Amniotic epithelial cell (primary cell): Measurements from ENCODE around the gene EIF4G2.
A peak's percentile ranks its signal among the peaks of the same experiment; 100 is the strongest.
"Not testable (repeated sequence)": the region's sequence is repeated elsewhere in the genome, so short reads cannot be mapped to it uniquely, and the experiment has no call there.

Experiments used
- DNase-seq: peaks from one replicate; pipeline ENCODE4 v3.0.0-alpha.2; 2010; ENCODE audit warnings: low read depth

Gene EIF4G2

DNA sequence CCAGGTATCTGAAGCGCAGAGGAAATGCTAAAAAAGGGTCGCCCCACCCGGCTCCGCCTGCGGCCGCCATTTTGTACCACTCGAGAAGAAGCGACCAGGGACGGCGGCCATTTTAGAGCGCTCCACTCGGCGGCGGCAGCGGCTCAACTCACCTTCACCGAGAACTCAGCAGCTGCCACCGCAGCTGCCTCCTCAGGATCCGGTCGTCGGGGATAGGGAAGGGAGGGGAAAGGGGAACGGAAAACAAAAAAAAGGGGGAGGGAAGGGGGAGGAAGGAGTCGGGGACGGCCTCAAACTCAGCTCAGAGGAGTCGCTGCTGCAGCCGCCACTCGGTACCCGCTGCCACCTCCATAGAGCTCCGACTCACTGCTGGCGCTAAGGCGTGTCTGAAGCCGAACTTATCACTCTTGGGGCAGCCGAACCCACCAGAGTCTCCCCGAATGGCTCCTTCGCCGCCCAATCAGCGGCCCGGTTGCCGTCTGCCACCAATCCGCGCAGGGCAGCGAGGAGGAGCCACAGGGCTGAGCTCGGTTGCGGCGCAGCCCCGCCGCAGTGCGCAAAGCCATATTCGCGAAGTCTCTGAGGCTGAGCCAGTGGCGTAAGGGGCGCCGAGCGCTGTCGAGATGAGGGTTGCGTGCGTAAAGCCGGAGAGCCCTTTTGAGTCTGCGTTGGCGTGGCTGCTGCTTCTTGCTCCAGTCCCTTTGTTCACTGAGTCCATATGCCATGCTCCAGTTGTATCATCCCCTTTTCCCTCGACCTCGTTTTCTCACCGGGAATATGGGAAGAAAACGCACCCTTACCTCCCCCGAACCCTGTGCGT is at the start of gene EIF4G2:
Gene EIF4G2, minus strand, starts transcription at position 374 of the 820 bp plus-strand sequence.
- peak; percentile 98 for DNase-seq

DNA sequence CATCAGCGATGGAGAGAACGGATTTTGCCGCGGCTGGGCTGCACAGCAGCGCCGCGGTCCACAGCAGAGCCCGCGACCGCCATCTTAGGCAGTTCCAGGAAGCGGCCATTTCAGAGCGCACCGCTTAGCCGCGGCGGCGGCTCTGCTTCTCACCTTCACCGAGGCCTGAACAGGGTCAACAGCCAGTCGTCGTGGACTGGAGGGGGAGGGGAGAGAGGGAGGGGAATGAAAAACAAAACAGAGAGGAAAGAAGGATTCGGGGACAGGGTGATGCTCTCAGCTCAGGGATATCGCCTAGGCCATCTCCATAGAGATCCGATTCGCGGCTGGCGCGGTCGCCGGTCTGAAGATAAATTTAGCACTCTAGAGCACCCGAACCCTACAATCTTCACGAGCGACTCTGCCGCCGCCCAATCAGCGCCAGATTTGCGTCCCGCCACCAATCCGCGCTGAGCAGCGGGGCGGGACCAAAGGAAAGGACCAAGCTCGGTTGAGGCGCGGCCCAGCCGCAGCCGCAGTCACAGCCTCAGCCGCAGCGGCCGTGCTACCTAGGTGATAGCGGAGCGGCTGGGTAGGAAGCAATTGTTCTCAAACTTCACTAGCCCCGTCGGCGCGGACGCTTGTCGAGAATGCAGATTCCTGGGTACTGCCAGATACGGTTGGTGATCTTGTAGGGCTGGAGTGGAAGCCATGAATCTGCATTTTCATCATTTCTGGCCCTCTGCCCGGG is 49.1 kb upstream of the EIF4G2 start, which contains the start of gene ZBED5:
Gene ZBED5, minus strand, starts transcription at position 345 of the 730 bp plus-strand sequence. CDS start 3,108 bp downstream, outside the sequence.
- DNase-seq: peak; percentile 95

DNA sequence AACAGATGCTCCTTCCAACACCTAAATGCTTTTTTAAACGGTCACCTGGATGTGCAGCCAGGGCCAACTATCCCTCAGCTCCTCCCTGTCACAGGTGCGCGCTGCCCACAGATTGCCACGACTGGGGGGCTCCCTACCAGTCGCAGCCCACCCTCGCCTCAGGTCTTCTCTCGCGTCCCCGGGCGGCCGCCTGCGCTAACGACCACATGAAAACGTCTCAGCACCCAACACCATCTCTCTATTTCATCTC is 48.7 kb upstream of the EIF4G2 start:
- DNase-seq: no peak

DNA sequence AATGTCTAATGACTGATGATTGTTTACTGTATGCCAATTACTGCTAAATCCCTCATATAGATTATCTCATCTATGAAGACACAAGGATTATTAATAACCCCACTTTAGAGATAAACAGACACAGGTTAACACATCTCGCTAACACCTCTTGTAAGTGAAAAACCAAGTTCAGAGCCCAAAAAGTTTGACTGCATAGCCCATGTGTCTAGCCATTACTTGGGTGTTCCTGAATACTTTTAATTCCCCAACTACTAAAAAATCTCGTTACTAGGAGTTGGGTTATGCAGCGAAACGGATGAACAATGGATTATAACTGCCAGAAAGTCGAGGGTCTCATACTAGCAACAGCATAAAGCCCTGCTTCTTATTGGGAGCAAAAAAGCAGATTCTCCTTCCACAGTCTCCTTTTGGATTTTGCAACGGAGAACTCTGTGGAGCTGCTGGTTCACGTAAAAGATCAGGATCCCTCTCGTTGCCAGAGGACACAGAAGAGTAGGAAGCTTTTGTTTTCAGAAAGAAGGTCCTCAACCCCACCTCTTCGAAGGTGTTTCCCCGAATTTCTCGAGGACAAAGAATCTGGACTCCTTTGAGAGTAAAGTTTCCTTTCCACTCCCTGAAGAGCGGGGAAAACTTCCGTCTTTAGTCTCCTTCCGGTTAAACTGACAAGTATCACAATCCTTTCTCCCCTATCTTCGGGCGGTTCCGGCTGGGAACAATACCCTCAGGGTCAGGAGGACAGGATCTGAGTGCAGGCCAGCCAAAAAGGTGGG is 48.1 kb upstream of the EIF4G2 start:
- peak; percentile 39 for DNase-seq

DNA sequence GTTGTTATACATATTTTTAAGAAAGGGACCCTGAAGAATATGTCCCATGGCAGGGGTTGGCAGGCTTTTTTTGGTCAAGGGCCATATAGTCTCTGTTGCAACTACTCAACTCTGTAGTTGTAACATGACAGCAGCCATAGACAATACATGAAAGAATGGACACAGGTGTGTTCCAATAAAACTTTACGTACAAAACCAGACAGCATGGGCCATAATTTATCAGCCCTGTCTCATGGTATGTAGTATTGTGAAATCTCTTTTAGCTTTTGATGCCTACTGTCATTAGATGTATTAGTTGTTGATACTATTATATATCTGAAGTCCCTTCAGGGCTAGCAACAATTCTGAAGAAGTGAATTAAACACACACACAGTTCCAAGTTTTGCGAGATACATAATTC is 46.6 kb upstream of the EIF4G2 start:
- DNase-seq: no peak

DNA sequence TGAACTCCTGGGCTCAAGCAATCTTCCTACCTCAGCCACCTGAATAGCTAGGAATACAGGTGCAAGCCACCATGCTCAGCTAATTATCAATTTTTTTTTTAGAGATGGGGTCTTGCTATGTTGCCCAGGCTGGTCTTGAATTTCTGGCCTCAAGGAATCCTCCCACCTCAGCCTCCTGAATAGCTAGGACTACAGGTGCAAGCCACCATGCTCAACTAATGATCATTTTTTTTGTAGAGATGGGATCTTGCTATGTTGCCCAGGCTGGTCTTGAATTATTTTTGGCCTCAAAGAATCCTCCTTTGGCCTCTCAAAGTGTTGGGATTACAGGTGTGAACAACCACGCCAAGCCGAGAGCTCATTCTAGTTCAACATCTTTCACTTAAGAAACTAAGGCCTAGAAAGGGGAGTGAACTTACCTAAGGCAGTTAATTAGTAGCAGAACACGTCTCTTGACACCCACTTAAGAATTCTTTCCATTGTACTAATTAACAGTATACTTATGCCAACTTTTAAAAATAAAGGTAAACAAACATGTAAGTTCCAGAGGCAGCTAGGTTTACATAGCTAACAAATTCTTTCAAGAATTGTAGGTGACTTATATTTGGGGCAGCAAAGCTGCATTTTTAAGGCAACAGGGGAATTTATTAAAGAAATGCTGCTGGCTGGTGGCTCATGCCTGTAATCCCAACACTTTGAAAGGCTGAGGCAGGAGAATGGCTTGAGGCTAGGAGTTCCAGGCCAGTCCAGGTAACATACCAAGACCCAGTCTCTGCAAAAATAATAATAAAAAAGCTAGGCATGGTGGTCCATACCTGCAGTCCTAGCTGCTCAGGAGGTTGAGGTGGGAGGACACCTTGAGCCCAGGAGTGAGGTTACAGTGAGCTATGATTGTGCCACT is 39.5 kb upstream of the EIF4G2 start:
- no peak for DNase-seq

DNA sequence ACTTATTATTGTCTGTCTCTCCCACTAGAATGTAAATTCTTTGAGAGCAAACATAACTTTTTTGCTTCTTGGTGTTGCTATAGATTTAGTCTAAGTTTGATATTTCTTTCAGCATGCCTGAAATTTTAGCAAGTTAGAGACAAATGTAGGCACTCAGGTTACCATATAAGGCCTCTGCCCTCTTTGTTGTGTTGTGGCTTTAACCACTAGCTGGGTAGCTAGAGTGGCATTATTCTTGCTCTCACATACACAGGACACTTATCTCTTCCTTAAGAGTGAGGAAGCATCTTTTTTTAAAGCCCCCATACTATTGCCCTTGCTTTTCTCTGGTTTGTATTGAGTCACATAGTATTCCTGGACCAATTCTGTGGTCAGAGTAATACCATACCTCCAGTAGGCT is 37.9 kb upstream of the EIF4G2 start:
- no peak for DNase-seq

DNA sequence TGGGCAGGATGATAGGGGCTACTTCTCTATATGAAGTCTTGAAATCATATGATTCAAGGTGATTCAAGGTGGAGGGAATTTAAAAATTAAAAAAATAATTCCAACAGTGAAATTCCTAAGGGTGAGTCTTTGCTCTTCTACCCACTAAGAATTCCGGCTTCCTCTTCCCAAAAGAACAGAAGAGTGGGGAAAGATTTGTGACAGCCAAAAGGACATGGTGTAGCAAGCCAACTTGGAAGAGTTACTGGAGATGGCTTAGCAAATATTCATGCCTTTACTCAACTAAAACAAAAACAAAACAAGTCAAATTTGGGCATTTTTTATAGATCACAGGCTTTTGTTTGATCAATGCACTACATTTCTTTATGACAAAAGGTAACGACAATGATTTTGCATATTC is 36.9 kb upstream of the EIF4G2 start:
- DNase-seq: no peak

DNA sequence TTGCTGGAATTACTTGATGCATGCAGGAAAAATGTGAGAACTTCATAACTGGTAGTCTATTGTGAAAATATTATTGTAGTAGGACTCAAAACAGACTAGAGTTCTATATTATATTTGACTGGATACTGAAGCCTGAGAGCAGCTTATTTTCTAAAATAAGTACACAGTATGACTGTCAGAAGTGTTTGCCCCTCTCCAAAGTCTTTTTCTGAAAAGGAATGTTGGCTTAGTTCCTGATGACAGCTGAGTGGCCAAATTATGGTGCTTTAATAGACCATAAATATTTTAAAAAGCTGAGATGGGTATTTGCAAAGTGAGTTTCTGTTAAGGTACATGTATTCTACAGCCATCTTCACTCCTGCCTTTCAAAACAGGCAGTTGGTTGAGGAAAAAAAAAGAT is 36.1 kb upstream of the EIF4G2 start:
- no peak for DNase-seq

DNA sequence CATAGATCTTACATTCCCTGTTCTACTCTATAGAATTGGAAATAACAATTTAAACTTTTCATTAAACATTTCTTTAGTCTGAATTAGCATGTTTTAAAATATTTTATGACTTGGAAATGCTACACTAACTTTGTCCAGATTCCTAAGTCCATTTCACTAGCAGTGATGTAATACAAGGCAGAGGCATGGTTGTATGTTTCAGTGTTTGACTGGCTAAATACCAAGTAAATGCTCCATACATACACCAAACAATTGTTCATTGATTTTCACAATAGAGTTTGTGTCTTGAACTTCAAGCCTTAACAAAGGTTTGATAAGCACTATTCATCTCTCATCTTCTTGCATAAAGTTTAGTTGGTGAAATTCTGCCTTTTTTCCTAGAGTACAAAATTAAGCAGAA is 35.6 kb upstream of the EIF4G2 start:
- DNase-seq: no peak

DNA sequence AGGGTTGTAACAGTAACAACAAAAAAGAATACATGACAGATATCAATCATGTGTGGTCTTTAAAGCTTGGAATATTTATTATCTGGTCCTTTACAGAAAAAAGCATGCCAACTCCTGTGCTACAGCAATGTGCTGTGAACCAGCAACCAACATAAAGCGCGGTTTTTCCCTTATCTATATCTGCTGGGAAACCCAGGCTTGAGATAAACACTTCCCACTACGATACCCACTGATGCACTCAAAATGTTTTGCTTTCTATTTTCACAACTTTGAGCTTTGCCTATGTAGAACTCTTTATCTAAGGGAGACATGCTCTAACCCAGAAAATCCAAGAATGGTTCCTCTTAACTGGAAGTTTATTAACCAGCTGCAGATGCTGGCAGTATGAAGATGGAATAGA is 30.2 kb upstream of the EIF4G2 start:
- peak; percentile 51 for DNase-seq

DNA sequence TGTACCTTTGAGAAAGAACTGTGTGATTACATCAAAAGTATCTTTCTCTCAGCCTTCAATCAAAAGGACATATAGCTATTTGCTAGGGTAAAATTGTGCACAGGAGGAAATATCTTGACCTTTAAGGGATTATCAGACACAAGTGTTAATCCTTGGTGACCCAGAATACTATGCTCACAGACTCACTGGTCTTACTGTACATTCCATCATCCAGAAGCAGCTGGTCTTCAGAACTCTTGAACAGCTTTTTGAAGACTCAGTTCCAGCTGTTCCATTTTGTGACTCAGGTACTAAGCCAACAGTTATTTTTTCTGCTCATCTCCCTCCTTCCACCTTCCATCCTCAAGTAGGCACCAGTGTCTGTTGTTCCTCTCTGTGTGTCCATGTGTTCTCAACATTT is 29.4 kb upstream of the EIF4G2 start:
- peak; percentile 9 for DNase-seq

DNA sequence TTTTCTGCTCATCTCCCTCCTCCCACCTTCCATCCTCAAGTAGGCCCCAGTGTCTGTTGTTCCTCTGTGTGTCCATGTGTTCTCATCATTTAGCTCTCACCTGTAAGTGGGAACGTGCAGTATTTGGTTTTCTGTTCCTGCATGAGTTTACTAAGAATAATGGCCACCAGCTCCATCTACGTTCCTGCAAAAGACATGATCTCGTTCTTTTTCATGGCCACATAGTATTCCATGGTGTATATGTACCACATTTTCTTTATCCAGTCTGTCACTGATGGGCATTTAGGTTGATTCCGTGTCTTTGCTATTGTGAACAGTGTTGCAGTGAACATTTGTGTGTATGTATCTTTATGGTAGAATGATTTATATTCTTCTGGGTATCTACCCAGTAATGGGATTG is 28.2 kb upstream of the EIF4G2 start:
- DNase-seq: not testable (repeated sequence)

DNA sequence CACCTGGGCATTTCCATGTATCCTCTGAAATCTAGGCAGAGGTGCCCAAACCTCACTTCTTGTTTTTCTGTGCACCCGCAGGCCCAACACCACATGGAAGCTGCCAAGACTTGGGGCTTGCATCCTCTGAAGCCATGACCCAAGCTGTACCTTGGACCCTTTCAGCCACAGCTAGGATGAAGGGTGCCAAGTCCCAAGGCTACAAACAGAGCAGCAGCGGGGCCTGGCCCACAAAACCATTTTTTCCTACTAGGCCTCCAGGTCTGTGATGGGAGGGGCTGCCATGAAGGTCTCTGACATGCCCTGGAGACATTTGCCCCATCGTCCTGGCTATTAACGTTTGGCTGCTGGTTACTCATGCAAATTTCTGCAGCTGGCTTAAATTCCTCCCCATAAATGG is 20.4 kb upstream of the EIF4G2 start:
- DNase-seq: no peak

DNA sequence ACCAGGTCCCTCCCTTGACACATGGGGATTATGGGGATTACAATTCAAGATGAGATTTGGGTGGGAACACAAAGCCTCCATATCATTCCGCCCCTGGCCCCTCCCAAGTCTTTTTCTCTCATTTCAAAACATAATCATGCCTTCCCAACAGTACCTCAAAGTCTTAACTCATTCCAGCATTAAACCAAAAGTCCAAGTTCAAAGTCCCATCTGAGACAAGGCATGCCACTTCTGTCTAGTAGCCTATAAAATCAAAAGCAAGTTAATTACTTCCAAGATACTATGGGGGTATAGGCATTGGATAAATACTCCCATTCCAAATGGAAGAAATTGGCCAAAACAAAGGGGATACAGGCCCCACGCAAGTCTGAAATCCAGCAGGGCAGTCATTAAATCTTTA is 19.7 kb upstream of the EIF4G2 start:
- DNase-seq: no peak

DNA sequence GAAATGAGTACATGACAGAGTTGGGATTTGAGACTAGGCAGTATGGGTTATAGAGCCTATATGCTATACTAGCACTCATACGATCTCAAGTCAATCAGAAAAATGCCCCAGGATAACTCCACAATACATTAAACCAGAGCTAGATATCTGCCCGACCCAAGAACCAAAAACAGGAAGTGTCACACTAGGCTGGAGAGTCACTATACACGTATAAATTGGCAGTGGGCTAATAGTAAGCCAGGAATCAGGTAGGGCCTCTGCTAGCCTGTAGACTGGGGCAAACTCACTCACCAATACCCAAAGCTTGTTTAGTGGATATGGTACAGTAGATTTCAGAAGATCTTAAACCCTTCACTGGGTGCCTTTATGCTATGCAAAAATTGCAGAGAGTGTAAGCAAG is 16.2 kb upstream of the EIF4G2 start:
- DNase-seq: no peak

DNA sequence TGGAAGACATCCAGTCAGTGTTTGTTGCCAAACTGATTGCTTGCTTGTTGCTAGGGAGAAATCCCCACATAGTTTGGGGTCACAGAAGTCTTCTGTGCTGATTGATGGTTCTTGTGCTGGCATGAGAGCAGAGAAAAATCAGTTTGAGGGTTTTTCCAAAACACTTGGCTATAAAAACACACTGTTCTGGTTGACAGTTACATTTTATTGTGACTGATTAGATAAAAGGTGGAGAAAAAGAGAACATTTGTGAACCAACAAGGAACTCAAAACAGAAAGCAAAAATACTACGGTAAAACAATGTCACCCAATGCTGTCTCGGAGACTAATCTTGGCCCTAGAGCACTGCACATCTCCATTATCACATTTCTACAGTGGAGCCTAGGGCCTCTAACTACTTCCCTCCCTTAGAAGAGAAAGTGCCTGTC is 14.4 kb upstream of the EIF4G2 start:
- peak; percentile 37 for DNase-seq

DNA sequence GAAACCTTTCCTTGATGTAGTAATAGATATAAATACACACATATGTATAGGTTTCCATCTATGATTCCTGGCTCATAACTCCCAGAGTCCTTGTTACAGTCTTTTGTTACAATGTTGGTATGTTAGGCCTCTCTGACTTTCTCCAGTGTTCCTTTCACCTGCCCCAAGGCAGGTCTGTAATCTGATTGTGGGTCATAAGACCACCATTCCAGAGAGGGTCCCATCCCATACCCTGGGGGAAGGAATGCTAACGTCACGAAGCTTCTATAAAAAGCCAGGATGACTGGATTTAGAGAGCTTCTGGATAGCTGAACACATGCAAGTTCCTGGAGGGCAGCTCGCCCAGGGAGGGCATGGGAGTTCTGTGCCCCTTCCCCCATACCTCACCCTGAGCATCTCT is 13.8 kb upstream of the EIF4G2 start:
- DNase-seq: not testable (repeated sequence)

DNA sequence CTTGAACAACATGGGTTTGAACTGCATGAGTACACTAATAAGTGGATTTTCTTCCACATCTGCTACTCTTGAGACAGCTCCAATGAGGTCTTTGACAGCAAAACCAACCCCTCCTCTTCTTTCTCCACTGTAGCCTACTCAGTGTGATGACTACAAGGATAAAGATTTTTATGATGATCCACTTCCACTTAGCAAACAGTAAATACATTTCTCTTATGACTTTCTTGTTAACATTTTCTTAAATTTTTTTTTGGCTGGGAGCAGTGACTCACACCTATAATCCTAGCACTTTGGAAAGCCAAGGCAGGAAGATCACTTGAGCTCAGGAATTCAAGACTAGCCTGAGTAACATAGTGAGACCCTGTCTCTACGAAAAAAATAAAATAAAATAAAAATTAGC is 9.9 kb upstream of the EIF4G2 start:
- peak; percentile 94 for DNase-seq

DNA sequence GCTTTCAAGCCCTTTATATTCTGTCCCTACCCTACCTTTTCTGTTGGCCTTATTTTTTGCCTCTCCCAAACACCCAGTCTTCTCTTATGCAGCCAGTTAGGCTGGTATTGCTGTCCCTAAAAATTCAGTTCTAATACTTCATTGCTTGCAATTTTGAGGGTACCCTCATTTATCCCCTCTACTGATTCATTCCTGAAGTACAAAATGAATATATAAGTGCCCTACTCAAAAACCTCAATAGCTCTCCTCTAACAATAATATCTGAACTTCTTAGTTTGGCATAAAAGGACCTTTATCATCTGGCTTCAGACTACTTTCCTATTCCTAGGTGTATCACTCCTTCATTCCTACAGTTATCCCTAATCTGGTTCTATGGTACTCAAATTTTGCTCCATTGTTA is 5.2 kb upstream of the EIF4G2 start:
- no peak for DNase-seq

DNA sequence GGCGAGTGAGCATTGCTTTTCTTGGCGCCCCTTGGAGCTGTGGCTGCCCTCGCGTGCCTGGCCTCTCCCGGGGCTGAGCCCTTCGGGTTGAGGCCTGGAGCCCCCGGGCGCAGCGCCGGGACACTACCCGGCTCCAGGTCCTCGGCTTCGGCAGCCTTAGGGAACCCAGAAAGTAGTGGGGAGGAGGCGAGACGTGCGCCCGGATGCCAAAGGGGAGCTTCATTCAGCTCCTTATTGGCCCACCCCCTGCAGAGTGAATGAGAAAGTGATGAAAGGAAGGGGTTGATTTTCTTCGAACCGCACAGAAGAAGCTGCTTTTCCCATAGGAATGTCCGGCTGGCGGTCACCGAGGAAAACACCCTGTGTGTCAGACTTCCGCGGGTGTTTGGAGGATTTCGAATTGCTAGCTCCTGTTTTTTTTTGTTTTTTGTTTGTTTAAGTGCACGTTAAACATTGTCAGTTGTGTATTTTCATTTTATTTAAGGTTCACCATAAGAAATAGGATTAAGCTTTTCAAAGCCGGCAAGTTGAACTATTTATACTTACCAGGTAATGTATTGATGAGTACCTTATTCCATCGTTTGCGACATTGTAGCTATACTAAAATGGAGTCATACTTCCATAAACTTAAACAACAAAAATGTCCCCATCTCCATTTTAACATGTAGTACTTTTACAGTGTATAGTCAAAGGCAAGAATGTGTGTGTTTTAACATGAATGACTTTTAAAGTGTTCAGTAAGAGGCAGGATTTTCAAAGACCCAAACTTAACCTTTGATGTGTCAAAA is 841 bp upstream of the EIF4G2 start:
- DNase-seq: peak; percentile 77
